Osteoblast (primary cell): ENCODE measurements around the gene TMEM201. TPM values are rescaled to one million over a fixed set of nuclear protein-coding genes. Genes with fewer than 3 reads are reported as not detected.

Experiments used
- DNase-seq: peaks from one replicate; pipeline ENCODE4 v3.0.0; 2011; ENCODE audit warnings: low spot score, mixed read lengths; ENCODE audit not compliant: insufficient read length; ENCODE audit errors: missing footprints
- H2AFZ ChIP-seq: 2 replicates; pipeline ENCODE4 v1.6.0; 2011; ENCODE audit warnings: mild to moderate bottlenecking, low read length
- H3K27ac ChIP-seq: 2 replicates; pipeline ENCODE4 v1.5.1; 2011; ENCODE audit warnings: mild to moderate bottlenecking, low read depth, low read length, moderate library complexity
- H3K27me3 ChIP-seq: 2 replicates; pipeline ENCODE4 v1.6.0; 2012; ENCODE audit warnings: mild to moderate bottlenecking, control low read depth, inconsistent platforms, low read length, moderate library complexity; ENCODE audit not compliant: insufficient read depth
- H3K36me3 ChIP-seq: 2 replicates; pipeline ENCODE4 v1.5.1; 2011; ENCODE audit warnings: mild to moderate bottlenecking, low read length, control low read depth, moderate library complexity; ENCODE audit not compliant: insufficient read depth
- H3K4me1 ChIP-seq: 2 replicates; pipeline ENCODE4 v1.5.1; 2011; ENCODE audit warnings: mild to moderate bottlenecking, low read length, control low read depth, moderate library complexity; ENCODE audit not compliant: insufficient read depth
- H3K4me2 ChIP-seq: 2 replicates; pipeline ENCODE4 v1.6.0; 2011; ENCODE audit warnings: mild to moderate bottlenecking, low read length; ENCODE audit not compliant: insufficient read depth
- H3K4me3 ChIP-seq: fragments of 200-600 bp; sonication (generic); 3 replicates; pipeline ENCODE4 v1.5.1; 2012; ENCODE audit warnings: mild to moderate bottlenecking, low read length, inconsistent platforms; ENCODE audit not compliant: insufficient read depth
- H3K79me2 ChIP-seq: 2 replicates; pipeline ENCODE4 v1.6.0; 2012; ENCODE audit warnings: mild to moderate bottlenecking, low read length, control low read depth, inconsistent platforms; ENCODE audit not compliant: insufficient read depth
- H3K9me3 ChIP-seq: 2 replicates; pipeline ENCODE4 v1.5.1; 2011; ENCODE audit warnings: low read depth, low read length, control low read depth
- H4K20me1 ChIP-seq: 2 replicates; pipeline ENCODE4 v1.6.0; 2012; ENCODE audit warnings: mild to moderate bottlenecking, low read length, control low read depth; ENCODE audit not compliant: insufficient read depth
- CTCF ChIP-seq: IDR thresholded peaks from 2 replicates; pipeline ENCODE4 v1.5.1; 2011; ENCODE audit warnings: mild to moderate bottlenecking, low read depth, low read length, moderate library complexity; ENCODE audit errors: extremely low read depth
- total RNA-seq: library from RNA; depleted of rRNA; stranded (reverse); fragments of >200 nt; gene quantifications from 2 replicates; pipeline ENCODE4 v1.2.3, GENCODE V29; 2012

The TMEM201 gene
- total RNA-seq, 1 donor: 6.2 TPM

- no peaks in the 10 kb centered on the region for H3K27me3 ChIP-seq
- H3K9me3 ChIP-seq: no peaks in the 10 kb centered on the region
- peaks cover 67% of the 10 kb centered on the region for H3K79me2 ChIP-seq
- peaks cover 17% of the 10 kb centered on the region for H3K4me1 ChIP-seq
- H3K36me3 ChIP-seq: peaks cover 4% of the 10 kb centered on the region
- TF ChIP-seq CTCF: no peak
- H3K27ac ChIP-seq: peak overlapping the region; percentile 24
- no peak overlapping the region for H3K4me2 ChIP-seq
- DNase-seq: peak; percentile 98
- H2AFZ ChIP-seq: no peak overlapping the region
- peaks cover 46% of the 10 kb centered on the region for H4K20me1 ChIP-seq
- no peak overlapping the region for H3K4me3 ChIP-seq
Observed at GRCh38 chr1:9593492-9594465, 5.1 kb downstream of the TMEM201 start.

- Histone ChIP-seq H2AFZ (no peak overlapping the region), H3K79me2 (peaks cover 62% of the 10 kb centered on the region), H3K4me2 (no peak overlapping the region), H3K9me3 (no peaks in the 10 kb centered on the region), H3K27ac (no peak overlapping the region), H3K4me3 (no peak overlapping the region), H4K20me1 (peaks cover 44% of the 10 kb centered on the region), H3K4me1 (peaks cover 12% of the 10 kb centered on the region), H3K36me3 (peaks cover 4% of the 10 kb centered on the region), H3K27me3 (no peaks in the 10 kb centered on the region)
- peak; percentile 74 for DNase-seq
- TF ChIP-seq CTCF: no peak
Observed at GRCh38 chr1:9594471-9595155, 5.9 kb downstream of the TMEM201 start.

- DNase-seq: peak; percentile 68
- Histone ChIP-seq H2AFZ (no peak overlapping the region), H3K27me3 (no peaks in the 10 kb centered on the region), H3K36me3 (peaks cover 4% of the 10 kb centered on the region), H3K79me2 (peaks cover 54% of the 10 kb centered on the region), H3K9me3 (no peaks in the 10 kb centered on the region), H3K4me3 (no peak overlapping the region), H4K20me1 (peaks cover 37% of the 10 kb centered on the region), H3K27ac (no peak overlapping the region), H3K4me1 (peaks cover 7% of the 10 kb centered on the region), H3K4me2 (no peak overlapping the region)
- no peak for TF ChIP-seq CTCF
Observed at GRCh38 chr1:9595156-9595967, 6.7 kb downstream of the TMEM201 start.
